GM13977 (cell line): Measurements from ENCODE around the gene ATP2A1.

Source experiments
- DNase-seq: peaks from one replicate; pipeline ENCODE4 v3.0.0; 2012; ENCODE audit warnings: low spot score
- CTCF ChIP-seq: IDR thresholded peaks from 2 replicates; pipeline ENCODE4 v1.5.1; 2012; ENCODE audit warnings: mild to moderate bottlenecking, control low read depth; ENCODE audit not compliant: insufficient read depth; ENCODE audit errors: extremely low read depth, missing control alignments
- in situ Hi-C: fragments of 300-500 bp; cut with MboI; formaldehyde crosslinking; loops from one replicate; pipeline ENCODE4 v1.12.0; 2022; ENCODE audit warnings: low sequenced_read_pairs, low pct_unique_long_range_greater_than_20kb, mixed read lengths, inconsistent platforms; ENCODE audit not compliant: unreplicated experiment

The ATP2A1 gene

GRCh38 chr16:28875134-28876018, 2.9 kb upstream of the ATP2A1 start:
- DNase-seq = no peak
- in situ Hi-C loops = loop anchor here (10.0 kb wide), 1 partner anchor 69 kb away; no protein-coding TSS in a partner anchor

GRCh38 chr16:28876019-28876659, 2.1 kb upstream of the ATP2A1 start:
- in situ Hi-C loops = loop anchor here (10.0 kb wide), 1 partner anchor 69 kb away; no protein-coding TSS in a partner anchor
- no peak for DNase-seq
- no peak for TF ChIP-seq CTCF

More at GRCh38 chr16:28875134-28876018, 2.9 kb upstream of the ATP2A1 start:
- TF ChIP-seq CTCF = no peak

- DNase-seq = no peak
- TF ChIP-seq CTCF = no peak
- in situ Hi-C loops = loop anchor here (10.0 kb wide), 1 partner anchor 68 kb away; no protein-coding TSS in a partner anchor
These were observed 1.2 kb upstream of the ATP2A1 start for GRCh38 chr16:28876973-28877654.

- no peak for DNase-seq
- no peak for TF ChIP-seq CTCF
- in situ Hi-C loops = loop anchor here (10.0 kb wide), 1 partner anchor 67 kb away; no protein-coding TSS in a partner anchor
These were observed 660 bp upstream of the ATP2A1 start for GRCh38 chr16:28877655-28878000.

GRCh38 chr16:28879261-28879840, 1.1 kb downstream of the ATP2A1 start:
- TF ChIP-seq CTCF = no peak
- DNase-seq = no peak
- in situ Hi-C loops = loop anchor here (10.0 kb wide), 1 partner anchor 65 kb away; no protein-coding TSS in a partner anchor

- peak; percentile 98 for DNase-seq
- in situ Hi-C loops = loop anchor here (10.0 kb wide), 1 partner anchor 65 kb away; no protein-coding TSS in a partner anchor
- TF ChIP-seq CTCF = no peak
These were observed 1.7 kb downstream of the ATP2A1 start for GRCh38 chr16:28879841-28880588.
